OCI-M2 (cell line): ENCODE results near the gene SCAPER.
"Not testable (repeated sequence)": the region's sequence is repeated elsewhere in the genome, so short reads cannot be mapped to it uniquely, and the experiment has no call there.

Experiments used
- DNase-seq: peaks from one replicate; lab custom pipeline; 2025; ENCODE audit not compliant: unreplicated experiment; lab: John Stamatoyannopoulos, UW

The SCAPER gene

DNA sequence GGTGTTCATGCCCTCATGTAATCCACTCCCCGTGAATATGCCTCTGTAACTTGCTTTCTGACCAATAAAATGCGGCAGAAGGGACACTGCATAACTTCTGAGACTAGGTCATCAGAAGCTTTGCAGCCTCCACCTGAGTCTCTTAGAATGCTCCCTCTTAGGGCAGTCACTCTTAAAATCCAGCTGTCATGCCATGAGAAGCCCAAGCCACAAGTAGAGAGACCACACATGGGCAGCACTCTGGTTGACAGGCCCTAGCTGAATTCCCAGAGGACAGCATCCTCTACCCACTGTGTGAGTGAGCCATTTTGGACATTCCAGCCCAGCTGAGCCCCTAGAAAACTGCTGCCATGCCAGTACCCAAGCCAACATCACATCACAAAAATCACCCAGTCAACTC lies 41.4 kb downstream of the SCAPER start:
- DNase-seq = no peak

DNA sequence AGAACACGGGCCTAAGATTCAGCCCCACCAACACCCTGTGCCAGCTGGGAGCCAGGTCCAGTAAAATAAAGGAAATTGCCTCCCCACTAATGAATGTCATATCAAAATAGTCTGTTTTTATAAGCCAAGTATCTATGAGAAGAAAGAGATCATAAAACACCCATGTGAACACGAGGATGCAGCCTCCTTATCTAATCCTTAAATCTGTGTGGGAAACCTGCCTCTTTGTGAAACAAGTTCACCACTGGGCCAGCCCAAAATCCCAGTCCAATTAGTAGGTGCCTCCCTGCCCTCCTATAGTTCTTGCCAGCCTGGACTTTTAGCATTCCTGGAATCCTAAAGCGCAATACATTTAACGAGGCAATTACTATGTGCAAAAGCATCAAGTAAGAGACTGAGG lies 42.0 kb downstream of the SCAPER start:
- no peak for DNase-seq

GRCh38 chr15:76861815-76862397 lies 43.2 kb downstream of the SCAPER start:
- no peak for DNase-seq

GRCh38 chr15:76860201-76860600 lies 44.9 kb downstream of the SCAPER start:
- no peak for DNase-seq

- DNase-seq = not testable (repeated sequence)
Measured at GRCh38 chr15:76850367-76850766, 54.8 kb downstream of the SCAPER start.

- DNase-seq = no peak
Measured at GRCh38 chr15:76846782-76847181, 58.4 kb downstream of the SCAPER start.

DNA sequence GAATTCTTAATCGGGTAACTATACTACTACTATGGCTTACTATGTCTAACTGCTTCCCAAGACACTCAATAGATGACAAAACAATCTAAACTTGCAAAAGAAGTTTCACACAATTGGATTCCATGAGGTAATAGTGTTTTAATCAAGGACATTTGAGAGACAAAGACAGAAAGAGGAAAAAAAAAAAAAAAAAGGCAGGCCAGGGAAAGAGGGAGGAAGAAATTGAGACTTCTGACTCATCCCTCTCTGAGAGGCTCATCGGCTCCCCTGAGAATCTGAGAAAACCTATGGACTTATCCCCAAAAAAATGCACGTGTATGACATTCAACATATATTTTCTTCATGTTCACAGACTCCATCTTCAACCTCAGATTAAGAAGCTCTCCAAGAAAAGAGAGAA lies 61.0 kb downstream of the SCAPER start:
- DNase-seq = no peak

DNA sequence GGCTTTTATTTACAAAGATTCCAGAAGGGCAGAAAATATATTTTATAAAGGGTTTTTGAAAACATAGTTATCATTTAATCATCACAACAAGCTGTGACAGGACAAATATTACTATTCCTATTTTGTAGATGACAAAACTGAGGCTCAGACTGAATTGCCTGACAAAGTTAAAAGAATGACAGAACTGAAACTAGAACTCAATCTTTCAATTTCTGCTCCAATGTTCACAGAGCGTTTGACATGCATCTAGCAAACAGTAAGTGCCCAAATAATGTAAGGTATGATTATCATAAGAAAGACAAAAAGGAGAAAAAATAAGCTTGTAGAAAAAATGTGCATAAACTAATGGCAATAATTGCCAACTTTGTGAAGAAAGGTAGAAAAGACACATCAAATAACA lies 61.9 kb downstream of the SCAPER start:
- DNase-seq = no peak

DNA sequence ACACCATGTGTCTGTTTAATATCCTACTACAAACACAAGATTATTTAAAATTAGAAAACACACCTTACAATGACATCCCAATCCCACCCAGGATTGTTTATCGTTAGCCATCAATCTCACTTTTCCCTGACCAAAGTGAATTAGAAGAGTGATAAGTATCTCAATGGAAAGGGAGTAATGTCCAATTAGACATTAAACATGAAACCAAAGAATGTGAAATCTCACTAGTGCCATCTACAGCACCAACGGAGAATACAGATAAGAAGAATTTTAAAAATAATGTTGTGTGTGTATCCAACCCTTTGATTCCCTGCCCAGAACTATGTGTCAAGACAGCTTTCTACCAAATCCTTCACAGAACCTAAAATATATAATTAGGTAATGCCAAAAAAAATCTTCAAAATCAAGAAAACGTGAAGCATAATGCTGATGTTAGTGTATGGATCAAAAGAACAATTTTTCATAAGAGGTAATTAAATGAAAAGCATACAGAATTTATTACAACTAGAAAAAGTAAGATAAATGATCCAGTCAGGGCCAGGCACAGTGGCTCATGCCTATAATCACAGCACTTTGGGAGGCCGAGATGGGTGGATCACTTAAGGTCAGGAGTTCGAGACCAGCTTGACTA lies 64.2 kb downstream of the SCAPER start:
- DNase-seq = no peak

DNA sequence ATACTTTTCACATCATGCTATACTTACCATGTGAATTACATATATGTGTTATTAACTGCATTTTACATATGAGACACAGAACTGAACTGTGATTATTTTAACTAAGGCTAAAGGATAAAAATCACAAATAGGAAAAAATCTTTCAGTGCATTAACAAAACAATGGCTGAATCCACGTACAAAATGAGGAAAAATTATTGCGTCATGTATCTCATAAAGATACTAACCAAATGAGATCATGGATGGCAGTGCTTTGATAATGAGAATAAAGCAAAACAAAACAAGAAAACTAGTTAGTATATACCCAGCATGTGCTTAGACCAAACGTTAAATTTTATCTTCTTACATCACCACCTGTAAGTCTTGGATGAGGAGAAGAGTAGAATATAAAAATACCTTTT lies 66.0 kb downstream of the SCAPER start:
- no peak for DNase-seq

- no peak for DNase-seq
Measured at GRCh38 chr15:76837474-76837873, 67.7 kb downstream of the SCAPER start.

- DNase-seq = no peak
Measured at GRCh38 chr15:76829939-76830338, 75.2 kb downstream of the SCAPER start.

- DNase-seq = no peak
Measured at GRCh38 chr15:76823890-76824289, 81.2 kb downstream of the SCAPER start.

- no peak for DNase-seq
Measured at GRCh38 chr15:76823303-76823702, 81.8 kb downstream of the SCAPER start.

DNA sequence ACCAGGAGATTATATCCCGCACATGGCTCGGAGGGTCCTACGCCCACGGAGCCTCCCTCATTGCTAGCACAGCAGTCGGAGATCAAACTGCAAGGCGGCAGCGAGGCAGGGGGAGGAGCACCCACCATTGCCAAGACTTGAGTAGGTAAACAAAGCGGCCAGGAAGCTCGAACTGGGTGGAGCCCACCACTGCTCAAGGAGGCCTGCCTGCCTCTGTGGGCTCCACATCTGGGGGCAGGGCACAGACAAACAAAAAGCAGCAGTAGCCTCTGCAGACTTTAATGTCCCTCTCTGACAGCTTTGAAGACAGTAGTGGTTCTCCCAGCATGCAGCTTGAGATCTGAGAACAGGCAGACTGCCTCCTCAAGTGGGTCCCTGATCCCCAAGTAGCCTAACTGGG lies 86.2 kb downstream of the SCAPER start:
- not testable (repeated sequence) for DNase-seq

DNA sequence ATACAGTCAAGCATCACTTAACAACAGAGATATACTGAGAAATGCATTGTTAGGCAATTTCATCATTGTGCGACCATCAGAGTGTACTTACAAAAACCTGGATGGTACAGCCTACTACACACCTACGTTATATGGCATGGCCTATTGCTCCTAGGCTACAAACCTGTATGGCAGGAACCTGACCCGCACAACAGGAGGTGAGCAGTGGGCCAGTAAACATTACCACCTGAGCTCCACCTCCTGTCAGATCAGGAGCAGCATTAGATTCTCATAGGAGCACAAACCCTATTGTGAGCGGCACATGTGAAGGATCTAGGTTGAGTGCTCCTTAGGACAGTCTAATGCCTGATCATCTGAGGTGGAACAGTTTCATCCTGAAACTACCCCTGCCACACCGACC lies 89.7 kb downstream of the SCAPER start:
- DNase-seq = no peak

GRCh38 chr15:76812381-76812780 lies 92.8 kb downstream of the SCAPER start:
- DNase-seq = no peak

- DNase-seq = no peak
Measured at GRCh38 chr15:76809412-76810103, 95.6 kb downstream of the SCAPER start.

DNA sequence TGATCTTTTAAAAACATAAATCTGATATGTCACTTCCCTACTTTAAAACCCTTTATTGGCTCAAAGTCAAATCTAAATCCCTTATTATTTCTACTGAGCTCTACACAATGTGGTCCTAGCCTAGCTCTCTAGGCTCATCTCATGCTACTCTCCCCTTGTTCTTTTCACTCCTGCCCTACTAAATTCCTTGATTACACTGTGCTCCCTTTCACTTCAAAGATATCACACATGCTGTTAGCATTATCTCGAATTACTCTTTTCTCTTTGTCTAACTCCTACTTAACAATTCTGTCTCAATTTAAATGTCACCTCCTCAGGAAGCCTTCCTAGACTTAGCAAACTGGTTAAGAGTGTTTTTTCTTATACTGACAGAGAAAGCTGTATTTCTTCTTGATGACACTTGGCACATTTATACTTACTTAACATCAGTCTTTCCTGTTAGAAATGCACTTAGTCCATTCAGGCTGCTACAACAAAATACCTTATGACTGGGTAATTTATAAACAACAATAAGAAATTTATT lies 102.0 kb downstream of the SCAPER start:
- DNase-seq = no peak

DNA sequence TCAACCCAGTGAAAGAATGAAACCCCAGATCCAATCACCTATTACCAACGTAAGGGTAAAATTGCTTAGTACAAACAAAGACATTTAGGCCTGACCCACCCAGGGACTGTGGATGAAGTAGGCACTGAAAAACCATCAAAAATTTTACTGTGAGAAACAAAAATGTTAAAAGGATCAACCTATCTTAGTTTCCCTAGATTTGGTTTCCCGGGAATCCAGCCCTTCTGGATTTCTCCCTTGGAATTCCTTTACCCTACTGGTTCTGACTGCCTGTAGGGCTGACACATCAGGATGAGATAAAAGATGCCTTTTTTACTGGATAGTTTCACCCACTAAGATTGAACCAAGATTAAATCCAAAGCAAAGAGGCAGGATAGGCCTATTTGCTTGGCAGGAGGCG lies 102.7 kb downstream of the SCAPER start:
- no peak for DNase-seq

GRCh38 chr15:76799760-76800159 lies 105.4 kb downstream of the SCAPER start:
- DNase-seq = no peak

DNA sequence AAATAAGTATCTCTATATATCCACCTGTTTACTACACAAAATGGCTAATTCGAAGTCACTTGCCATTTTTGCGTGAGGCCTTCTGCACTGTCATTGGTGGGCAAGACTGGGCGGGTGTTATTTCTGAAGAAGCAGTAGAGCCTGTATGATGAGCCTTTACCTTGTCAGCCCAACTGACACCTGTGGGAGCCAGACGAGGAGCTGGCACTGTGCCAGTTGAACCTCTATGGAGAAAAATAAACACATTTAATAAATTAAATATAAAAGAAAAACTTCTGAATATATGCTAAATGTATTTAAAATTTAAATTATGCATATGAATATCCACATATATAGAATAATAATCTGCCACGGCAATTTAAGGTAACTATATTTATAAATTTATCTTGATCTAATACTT lies 109.9 kb downstream of the SCAPER start:
- DNase-seq = no peak
